Measurements from ENCODE around the gene NOS1AP. TPM values are rescaled to one million over a fixed set of nuclear protein-coding genes. Genes with fewer than 3 reads are reported as not detected.

NOS1AP gene
- total RNA-seq, 1 experiment from 2014 or later = 2.4 TPM

GRCh38 chr1:162259894-162260455 is 190.5 kb downstream of the NOS1AP start:
- Mint-ChIP-seq H3K27ac (ENCODE audit: low read depth, unreplicated experiment) (no peak overlapping the region), H3K36me3 (ENCODE audit: insufficient read depth, unreplicated experiment) (no peaks in the 10 kb centered on the region), H3K9me3 (ENCODE audit: unreplicated experiment) (no peaks in the 10 kb centered on the region), H3K4me1 (ENCODE audit: insufficient read depth, unreplicated experiment) (no peaks in the 10 kb centered on the region), H3K4me3 (ENCODE audit: unreplicated experiment) (no peak overlapping the region), H3K27me3 (ENCODE audit: insufficient read depth, unreplicated experiment) (peaks cover 13% of the 10 kb centered on the region)
- no peak for DNase-seq (ENCODE audit: unreplicated experiment)
- ChIA-PET POLR2A (interaction anchor here (0.5 kb wide), 1 partner anchor 1256 kb away, joined by 3 read pairs; no protein-coding TSS in a partner anchor), CTCF (interaction anchor here (0.6 to 4.2 kb wide), 7 partner anchors 9 to 204 kb away, joined by 3 to 23 read pairs (median 3); partner anchors contain the start of gene C1orf226)
- intact Hi-C loops (cut with micrococcal nuclease) = no loop called here
- TF ChIP-seq CTCF (IDR thresholded peaks at IDR 0.05; ENCODE audit: unreplicated experiment) = no peak
- BruUV-seq (replicated peaks) = no TSS peak

GRCh38 chr1:162264108-162264507 is 194.6 kb downstream of the NOS1AP start:
- no peak for TF ChIP-seq CTCF (IDR thresholded peaks at IDR 0.05; ENCODE audit: unreplicated experiment)
- Mint-ChIP-seq H3K9me3 (ENCODE audit: unreplicated experiment) (no peaks in the 10 kb centered on the region), H3K36me3 (ENCODE audit: insufficient read depth, unreplicated experiment) (no peaks in the 10 kb centered on the region), H3K27ac (ENCODE audit: low read depth, unreplicated experiment) (no peak overlapping the region), H3K4me3 (ENCODE audit: unreplicated experiment) (no peak overlapping the region), H3K4me1 (ENCODE audit: insufficient read depth, unreplicated experiment) (no peaks in the 10 kb centered on the region), H3K27me3 (ENCODE audit: insufficient read depth, unreplicated experiment) (peaks cover 13% of the 10 kb centered on the region)
- CTCF ChIA-PET = interaction anchor here (0.6 to 4.2 kb wide), 2 partner anchors 12 to 74 kb away, joined by 3 to 23 read pairs; no protein-coding TSS in a partner anchor
- POLR2A ChIA-PET = interaction anchor here (1.2 kb wide), 1 partner anchor 12 kb away, joined by 3 read pairs; no protein-coding TSS in a partner anchor
- intact Hi-C loops (cut with micrococcal nuclease) = no loop called here
- no peak for DNase-seq (ENCODE audit: unreplicated experiment)
- BruUV-seq (replicated peaks) = no TSS peak

- no peak for DNase-seq (ENCODE audit: unreplicated experiment)
- H3K4me3 Mint-ChIP-seq (ENCODE audit: unreplicated experiment) = no peak overlapping the region
- POLR2A ChIA-PET = interaction anchor here (0.9 kb wide), 1 partner anchor 197 kb away, joined by 3 read pairs; no protein-coding TSS in a partner anchor
- no peak for TF ChIP-seq CTCF (IDR thresholded peaks at IDR 0.05; ENCODE audit: unreplicated experiment)
- no peaks in the 10 kb centered on the region for H3K4me1 Mint-ChIP-seq (ENCODE audit: insufficient read depth, unreplicated experiment)
- no TSS peak for BruUV-seq (replicated peaks)
- H3K27me3 Mint-ChIP-seq (ENCODE audit: insufficient read depth, unreplicated experiment) = peaks cover 13% of the 10 kb centered on the region
- CTCF ChIA-PET = interaction anchor here (0.8 to 9.8 kb wide), 5 partner anchors 10 to 211 kb away, joined by 3 to 98 read pairs (median 4); no protein-coding TSS in a partner anchor
- no peak overlapping the region for H3K27ac Mint-ChIP-seq (ENCODE audit: low read depth, unreplicated experiment)
- no peaks in the 10 kb centered on the region for H3K36me3 Mint-ChIP-seq (ENCODE audit: insufficient read depth, unreplicated experiment)
- no peaks in the 10 kb centered on the region for H3K9me3 Mint-ChIP-seq (ENCODE audit: unreplicated experiment)
- intact Hi-C loops (cut with micrococcal nuclease) = no loop called here
Observed at GRCh38 chr1:162265983-162266382, 196.5 kb downstream of the NOS1AP start.

GRCh38 chr1:162270016-162270770 is 200.7 kb downstream of the NOS1AP start:
- no peak overlapping the region for H3K4me3 Mint-ChIP-seq (ENCODE audit: unreplicated experiment)
- H3K4me1 Mint-ChIP-seq (ENCODE audit: insufficient read depth, unreplicated experiment) = no peaks in the 10 kb centered on the region
- H3K9me3 Mint-ChIP-seq (ENCODE audit: unreplicated experiment) = no peaks in the 10 kb centered on the region
- no peak for TF ChIP-seq CTCF (IDR thresholded peaks at IDR 0.05; ENCODE audit: unreplicated experiment)
- intact Hi-C loops (cut with micrococcal nuclease) = no loop called here
- no peak overlapping the region for H3K27ac Mint-ChIP-seq (ENCODE audit: low read depth, unreplicated experiment)
- no peak for DNase-seq (ENCODE audit: unreplicated experiment)
- ChIA-PET POLR2A (interaction anchor here (0.6 to 1.0 kb wide), 2 partner anchors 11 to 201 kb away, joined by 3 to 4 read pairs; partner anchors contain the start of gene NOS1AP), CTCF (interaction anchor here (0.6 to 9.8 kb wide), 6 partner anchors 17 to 233 kb away, joined by 3 to 98 read pairs (median 4); no protein-coding TSS in a partner anchor)
- no TSS peak for BruUV-seq (replicated peaks)
- H3K27me3 Mint-ChIP-seq (ENCODE audit: insufficient read depth, unreplicated experiment) = no peaks in the 10 kb centered on the region
- H3K36me3 Mint-ChIP-seq (ENCODE audit: insufficient read depth, unreplicated experiment) = no peaks in the 10 kb centered on the region
